ENCODE results near the gene OR5AP2. TPM values are rescaled to one million over a fixed set of nuclear protein-coding genes. Genes with fewer than 3 reads are reported as not detected.

The OR5AP2 gene
- total RNA-seq, 1 experiment from 2014 or later: not detected

GRCh38 chr11:56632329-56632728, 9.9 kb downstream of the OR5AP2 start:
- no peak for TF ChIP-seq CTCF (conservative IDR thresholded peaks at IDR 0.05)
- Histone ChIP-seq H3K4me1 (ENCODE audit: insufficient read depth, low read length) (no peaks in the 10 kb centered on the region), H4K5ac (ENCODE audit: insufficient read length, low read depth, low read length) (no peak overlapping the region), H2BK5ac (ENCODE audit: insufficient read length, low read length) (no peak overlapping the region), H2AK5ac (ENCODE audit: insufficient read length, low read length) (no peak overlapping the region), H3T11ph (ENCODE audit: low read length) (no peak overlapping the region), H2BK12ac (ENCODE audit: insufficient read length, low read depth, low read length) (no peak overlapping the region), H2BK15ac (ENCODE audit: low read depth, low read length) (no peak overlapping the region), H3K4ac (ENCODE audit: low read depth, low read length) (no peak overlapping the region), H3K14ac (ENCODE audit: insufficient read depth, low read length) (no peak overlapping the region), H3K27me3 (ENCODE audit: insufficient read depth, low read length) (no peaks in the 10 kb centered on the region), H3K9ac (ENCODE audit: extremely low read depth, insufficient read length, low read length) (no peak overlapping the region), H3K27ac (ENCODE audit: insufficient read length, low read depth, low read length) (no peak overlapping the region), H3K23ac (ENCODE audit: insufficient read length, low read depth, low read length) (no peak overlapping the region), H3K18ac (ENCODE audit: insufficient read length, low read depth, low read length) (no peak overlapping the region), H3K56ac (ENCODE audit: insufficient read length, low read depth, low read length) (no peak overlapping the region), H3K9me3 (ENCODE audit: control insufficient read depth, low read depth, low read length) (no peaks in the 10 kb centered on the region), H2AFZ (ENCODE audit: low read length) (no peak overlapping the region), H3K79me2 (ENCODE audit: insufficient read depth, low read length) (no peaks in the 10 kb centered on the region), H4K20me1 (ENCODE audit: control insufficient read depth, insufficient read depth, insufficient read length) (no peaks in the 10 kb centered on the region), H4K91ac (ENCODE audit: insufficient read length, low read depth, low read length) (no peak overlapping the region), H2BK120ac (ENCODE audit: low read depth, low read length, poor library complexity, severe bottlenecking) (no peak overlapping the region), H3K79me1 (ENCODE audit: insufficient read depth, low read depth, low read length, poor library complexity, severe bottlenecking) (no peaks in the 10 kb centered on the region), H3K23me2 (ENCODE audit: insufficient read length, low read depth, low read length, poor library complexity, severe bottlenecking) (no peaks in the 10 kb centered on the region), H2BK20ac (ENCODE audit: low read depth, low read length, poor library complexity, severe bottlenecking) (no peak overlapping the region), H3K4me2 (ENCODE audit: insufficient read depth, insufficient read length, low read length) (no peak overlapping the region), H4K8ac (replicated peaks; ENCODE audit: insufficient read length, low read depth, low read length) (no peak overlapping the region)
- no peak for DNase-seq
- WGBS (ENCODE audit: extremely low coverage, insufficient read length, low lambda C conversion rate): no CpG with 5 or more reads among the region's 2 CpGs
- Mint-ChIP-seq H3K27me3 (ENCODE audit: low read depth) (no peaks in the 10 kb centered on the region; the same call in 1 of the 2 replicates), H3K9me3 (no peaks in the 10 kb centered on the region), H3K4me1 (peaks cover 0 to under 1% of the 10 kb centered on the region in 2 experiments; a peak in 1 of 4 replicates), H3K4me3 (no peak overlapping the region), H3K36me3 (ENCODE audit: insufficient read depth in 1 of 3, low read depth in 3 of 3) (no peaks in the 10 kb centered on the region), H3K27ac (no peak overlapping the region)
